Activated naive CD4-positive, alpha-beta T cell treated with anti-CD3 and anti-CD28 coated beads, Interleukin-2, amount 50 U/mL, for 24 hours (primary cell): ENCODE results near the gene TBCE.
"Not testable (repeated sequence)": the region's sequence is repeated elsewhere in the genome, so short reads cannot be mapped to it uniquely, and the experiment has no call there.

Source experiments
- H3K27ac Mint-ChIP-seq: one replicate; pipeline ENCODE4 v1.8.0; 2021; ENCODE audit warnings: mild to moderate bottlenecking, mixed read lengths
- H3K27me3 Mint-ChIP-seq: one replicate; pipeline ENCODE4 v1.8.0; 2021; ENCODE audit warnings: mixed read lengths
- H3K36me3 Mint-ChIP-seq: one replicate; pipeline ENCODE4 v1.8.0; 2021; ENCODE audit warnings: mixed read lengths
- H3K4me1 Mint-ChIP-seq: one replicate; pipeline ENCODE4 v1.8.0; 2021; ENCODE audit warnings: mixed read lengths
- H3K4me3 Mint-ChIP-seq: one replicate; pipeline ENCODE4 v1.8.0; 2021; ENCODE audit warnings: mild to moderate bottlenecking, mixed read lengths
- H3K9me3 Mint-ChIP-seq: one replicate; pipeline ENCODE4 v1.8.0; 2021; ENCODE audit warnings: mixed read lengths

The TBCE gene

GRCh38 chr1:235450433-235450832 is 83.2 kb downstream of the TBCE start:
- Mint-ChIP-seq H3K36me3 (peaks cover 3% of the 10 kb centered on the region), H3K9me3 (no peaks in the 10 kb centered on the region), H3K27me3 (no peaks in the 10 kb centered on the region), H3K27ac (no peak overlapping the region), H3K4me3 (no peak overlapping the region), H3K4me1 (no peaks in the 10 kb centered on the region)

- Mint-ChIP-seq H3K27ac (no peak overlapping the region), H3K27me3 (no peaks in the 10 kb centered on the region), H3K4me3 (no peak overlapping the region), H3K4me1 (no peaks in the 10 kb centered on the region), H3K36me3 (peaks cover 3% of the 10 kb centered on the region), H3K9me3 (no peaks in the 10 kb centered on the region)
Observed at GRCh38 chr1:235450886-235451483, 83.8 kb downstream of the TBCE start.

GRCh38 chr1:235454021-235454420 is 86.8 kb downstream of the TBCE start:
- Mint-ChIP-seq H3K4me3 (no peak overlapping the region), H3K27me3 (no peaks in the 10 kb centered on the region), H3K36me3 (peaks cover 3% of the 10 kb centered on the region), H3K27ac (no peak overlapping the region), H3K9me3 (no peaks in the 10 kb centered on the region), H3K4me1 (no peaks in the 10 kb centered on the region)

- Mint-ChIP-seq H3K36me3 (peaks cover 2% of the 10 kb centered on the region), H3K4me1 (no peaks in the 10 kb centered on the region), H3K9me3 (no peaks in the 10 kb centered on the region), H3K4me3 (no peak overlapping the region), H3K27me3 (no peaks in the 10 kb centered on the region), H3K27ac (no peak overlapping the region)
Observed at GRCh38 chr1:235455097-235455496, 87.9 kb downstream of the TBCE start.

- no peaks in the 10 kb centered on the region for H3K36me3 Mint-ChIP-seq
- no peaks in the 10 kb centered on the region for H3K4me1 Mint-ChIP-seq
- no peak overlapping the region for H3K4me3 Mint-ChIP-seq
- H3K27ac Mint-ChIP-seq, result no peak overlapping the region
- no peaks in the 10 kb centered on the region for H3K27me3 Mint-ChIP-seq
- H3K9me3 Mint-ChIP-seq, result no peaks in the 10 kb centered on the region
Observed at GRCh38 chr1:235455823-235456222, 88.6 kb downstream of the TBCE start.

GRCh38 chr1:235457856-235458255 is 90.6 kb downstream of the TBCE start:
- not testable (repeated sequence) for H3K27ac Mint-ChIP-seq, H3K9me3 Mint-ChIP-seq, H3K36me3 Mint-ChIP-seq, H3K4me3 Mint-ChIP-seq, H3K27me3 Mint-ChIP-seq
- H3K4me1 Mint-ChIP-seq, result peaks cover 13% of the 10 kb centered on the region

- Mint-ChIP-seq H3K4me1 (peaks cover 25% of the 10 kb centered on the region), H3K27ac (no peak overlapping the region), H3K36me3 (peaks cover 3% of the 10 kb centered on the region), H3K4me3 (no peak overlapping the region), H3K27me3 (no peaks in the 10 kb centered on the region), H3K9me3 (no peaks in the 10 kb centered on the region)
Observed at GRCh38 chr1:235460770-235461169, 93.5 kb downstream of the TBCE start.

- Mint-ChIP-seq H3K36me3 (peaks cover 3% of the 10 kb centered on the region), H3K4me1 (peaks cover 27% of the 10 kb centered on the region), H3K9me3 (no peaks in the 10 kb centered on the region), H3K4me3 (no peak overlapping the region), H3K27ac (no peak overlapping the region), H3K27me3 (no peaks in the 10 kb centered on the region)
Observed at GRCh38 chr1:235461954-235462353, 94.7 kb downstream of the TBCE start.

GRCh38 chr1:235462832-235463231 is 95.6 kb downstream of the TBCE start:
- H3K4me1 Mint-ChIP-seq, result peaks cover 27% of the 10 kb centered on the region
- not testable (repeated sequence) for H3K36me3 Mint-ChIP-seq, H3K9me3 Mint-ChIP-seq, H3K27me3 Mint-ChIP-seq, H3K4me3 Mint-ChIP-seq, H3K27ac Mint-ChIP-seq

GRCh38 chr1:235465066-235465465 is 97.8 kb downstream of the TBCE start:
- H3K4me3 Mint-ChIP-seq, result no peak overlapping the region
- no peak overlapping the region for H3K27ac Mint-ChIP-seq
- no peaks in the 10 kb centered on the region for H3K9me3 Mint-ChIP-seq
- H3K36me3 Mint-ChIP-seq, result peaks cover 5% of the 10 kb centered on the region
- H3K4me1 Mint-ChIP-seq, result peaks cover 27% of the 10 kb centered on the region
- no peaks in the 10 kb centered on the region for H3K27me3 Mint-ChIP-seq

GRCh38 chr1:235468004-235468403 is 100.8 kb downstream of the TBCE start:
- Mint-ChIP-seq H3K36me3 (peaks cover 7% of the 10 kb centered on the region), H3K9me3 (no peaks in the 10 kb centered on the region), H3K27me3 (no peaks in the 10 kb centered on the region), H3K4me1 (peaks cover 13% of the 10 kb centered on the region), H3K4me3 (no peak overlapping the region), H3K27ac (no peak overlapping the region)

GRCh38 chr1:235468970-235469369 is 101.7 kb downstream of the TBCE start:
- Mint-ChIP-seq H3K27ac (no peak overlapping the region), H3K36me3 (peaks cover 7% of the 10 kb centered on the region), H3K9me3 (no peaks in the 10 kb centered on the region), H3K4me1 (peaks cover 13% of the 10 kb centered on the region), H3K4me3 (no peak overlapping the region), H3K27me3 (no peaks in the 10 kb centered on the region)

GRCh38 chr1:235469897-235470296 is 102.7 kb downstream of the TBCE start:
- H3K9me3 Mint-ChIP-seq, result not testable (repeated sequence)

GRCh38 chr1:235470741-235471439 is 103.7 kb downstream of the TBCE start:
- Mint-ChIP-seq H3K9me3 (no peaks in the 10 kb centered on the region), H3K36me3 (peaks cover 4% of the 10 kb centered on the region), H3K27me3 (no peaks in the 10 kb centered on the region), H3K27ac (no peak overlapping the region), H3K4me1 (peaks cover under 1% of the 10 kb centered on the region), H3K4me3 (no peak overlapping the region)

More at GRCh38 chr1:235469897-235470296, 102.7 kb downstream of the TBCE start:
- H3K27ac Mint-ChIP-seq, H3K4me3 Mint-ChIP-seq, H3K4me1 Mint-ChIP-seq, H3K27me3 Mint-ChIP-seq, H3K36me3 Mint-ChIP-seq: not testable (repeated sequence)

- H3K36me3 Mint-ChIP-seq, result peaks cover 13% of the 10 kb centered on the region
- H3K27me3 Mint-ChIP-seq, result no peaks in the 10 kb centered on the region
- no peaks in the 10 kb centered on the region for H3K4me1 Mint-ChIP-seq
- H3K27ac Mint-ChIP-seq, result no peak overlapping the region
- no peak overlapping the region for H3K4me3 Mint-ChIP-seq
- H3K9me3 Mint-ChIP-seq, result no peaks in the 10 kb centered on the region
Observed at GRCh38 chr1:235473806-235474205, 106.6 kb downstream of the TBCE start.

- Mint-ChIP-seq H3K27me3 (no peaks in the 10 kb centered on the region), H3K4me3 (no peak overlapping the region), H3K27ac (no peak overlapping the region), H3K9me3 (peaks cover 7% of the 10 kb centered on the region), H3K4me1 (no peaks in the 10 kb centered on the region), H3K36me3 (peaks cover 33% of the 10 kb centered on the region)
Observed at GRCh38 chr1:235483090-235483489, 115.9 kb downstream of the TBCE start.

- H3K27me3 Mint-ChIP-seq, result no peaks in the 10 kb centered on the region
- H3K9me3 Mint-ChIP-seq, result peaks cover 7% of the 10 kb centered on the region
- no peak overlapping the region for H3K4me3 Mint-ChIP-seq
- peaks cover 9% of the 10 kb centered on the region for H3K4me1 Mint-ChIP-seq
- H3K36me3 Mint-ChIP-seq, result peaks cover 24% of the 10 kb centered on the region
- no peak overlapping the region for H3K27ac Mint-ChIP-seq
Observed at GRCh38 chr1:235485558-235485957, 118.3 kb downstream of the TBCE start.
